GM20000 (cell line): ENCODE measurements around the gene DNAH17.

Source experiments
- DNase-seq: peaks from one replicate; pipeline ENCODE4 v3.0.0; 2012; ENCODE audit warnings: low spot score
- TF ChIP-seq, protein P1 (sequence below): IDR thresholded peaks from 2 replicates; pipeline ENCODE4 v1.5.1; 2012; ENCODE audit warnings: mild to moderate bottlenecking, control low read depth; ENCODE audit errors: extremely low read depth, missing control alignments

The DNAH17 gene, protein sequence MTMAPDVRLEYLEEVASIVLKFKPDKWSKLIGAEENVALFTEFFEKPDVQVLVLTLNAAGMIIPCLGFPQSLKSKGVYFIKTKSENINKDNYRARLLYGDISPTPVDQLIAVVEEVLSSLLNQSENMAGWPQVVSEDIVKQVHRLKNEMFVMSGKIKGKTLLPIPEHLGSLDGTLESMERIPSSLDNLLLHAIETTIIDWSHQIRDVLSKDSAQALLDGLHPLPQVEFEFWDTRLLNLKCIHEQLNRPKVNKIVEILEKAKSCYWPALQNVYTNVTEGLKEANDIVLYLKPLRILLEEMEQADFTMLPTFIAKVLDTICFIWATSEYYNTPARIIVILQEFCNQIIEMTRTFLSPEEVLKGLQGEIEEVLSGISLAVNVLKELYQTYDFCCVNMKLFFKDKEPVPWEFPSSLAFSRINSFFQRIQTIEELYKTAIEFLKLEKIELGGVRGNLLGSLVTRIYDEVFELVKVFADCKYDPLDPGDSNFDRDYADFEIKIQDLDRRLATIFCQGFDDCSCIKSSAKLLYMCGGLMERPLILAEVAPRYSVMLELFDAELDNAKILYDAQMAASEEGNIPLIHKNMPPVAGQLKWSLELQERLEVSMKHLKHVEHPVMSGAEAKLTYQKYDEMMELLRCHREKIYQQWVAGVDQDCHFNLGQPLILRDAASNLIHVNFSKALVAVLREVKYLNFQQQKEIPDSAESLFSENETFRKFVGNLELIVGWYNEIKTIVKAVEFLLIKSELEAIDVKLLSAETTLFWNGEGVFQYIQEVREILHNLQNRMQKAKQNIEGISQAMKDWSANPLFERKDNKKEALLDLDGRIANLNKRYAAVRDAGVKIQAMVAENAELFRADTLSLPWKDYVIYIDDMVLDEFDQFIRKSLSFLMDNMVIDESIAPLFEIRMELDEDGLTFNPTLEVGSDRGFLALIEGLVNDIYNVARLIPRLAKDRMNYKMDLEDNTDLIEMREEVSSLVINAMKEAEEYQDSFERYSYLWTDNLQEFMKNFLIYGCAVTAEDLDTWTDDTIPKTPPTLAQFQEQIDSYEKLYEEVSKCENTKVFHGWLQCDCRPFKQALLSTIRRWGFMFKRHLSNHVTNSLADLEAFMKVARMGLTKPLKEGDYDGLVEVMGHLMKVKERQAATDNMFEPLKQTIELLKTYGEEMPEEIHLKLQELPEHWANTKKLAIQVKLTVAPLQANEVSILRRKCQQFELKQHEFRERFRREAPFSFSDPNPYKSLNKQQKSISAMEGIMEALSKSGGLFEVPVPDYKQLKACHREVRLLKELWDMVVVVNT (N-terminal part only)

DNA sequence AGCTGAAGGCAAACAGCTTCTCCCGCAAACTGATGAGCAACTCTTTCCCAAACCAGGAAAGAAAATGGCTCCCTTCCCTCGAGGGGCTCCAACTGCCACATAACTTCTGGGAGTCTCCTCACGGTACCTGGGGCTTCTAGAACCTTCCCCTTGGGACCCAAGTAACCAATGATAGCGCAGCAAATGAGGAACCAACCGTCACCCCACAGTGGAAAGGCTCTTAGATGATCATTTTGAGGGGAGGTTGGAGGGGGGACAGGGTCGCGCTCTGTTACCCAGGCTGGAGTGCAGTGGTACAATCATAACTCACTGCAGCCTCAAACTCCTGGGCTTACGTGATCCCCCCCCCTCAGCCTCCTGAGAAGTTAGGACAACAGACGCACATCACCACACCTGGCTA lies at the start of gene DNAH17:
Gene DNAH17 (minus strand): TSS at position 101 of the 400 bp plus-strand sequence. CDS start 2,339 bp downstream, outside the sequence.
- no peak for DNase-seq
- TF ChIP-seq, protein P1, sequence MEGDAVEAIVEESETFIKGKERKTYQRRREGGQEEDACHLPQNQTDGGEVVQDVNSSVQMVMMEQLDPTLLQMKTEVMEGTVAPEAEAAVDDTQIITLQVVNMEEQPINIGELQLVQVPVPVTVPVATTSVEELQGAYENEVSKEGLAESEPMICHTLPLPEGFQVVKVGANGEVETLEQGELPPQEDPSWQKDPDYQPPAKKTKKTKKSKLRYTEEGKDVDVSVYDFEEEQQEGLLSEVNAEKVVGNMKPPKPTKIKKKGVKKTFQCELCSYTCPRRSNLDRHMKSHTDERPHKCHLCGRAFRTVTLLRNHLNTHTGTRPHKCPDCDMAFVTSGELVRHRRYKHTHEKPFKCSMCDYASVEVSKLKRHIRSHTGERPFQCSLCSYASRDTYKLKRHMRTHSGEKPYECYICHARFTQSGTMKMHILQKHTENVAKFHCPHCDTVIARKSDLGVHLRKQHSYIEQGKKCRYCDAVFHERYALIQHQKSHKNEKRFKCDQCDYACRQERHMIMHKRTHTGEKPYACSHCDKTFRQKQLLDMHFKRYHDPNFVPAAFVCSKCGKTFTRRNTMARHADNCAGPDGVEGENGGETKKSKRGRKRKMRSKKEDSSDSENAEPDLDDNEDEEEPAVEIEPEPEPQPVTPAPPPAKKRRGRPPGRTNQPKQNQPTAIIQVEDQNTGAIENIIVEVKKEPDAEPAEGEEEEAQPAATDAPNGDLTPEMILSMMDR, result no peak

DNA sequence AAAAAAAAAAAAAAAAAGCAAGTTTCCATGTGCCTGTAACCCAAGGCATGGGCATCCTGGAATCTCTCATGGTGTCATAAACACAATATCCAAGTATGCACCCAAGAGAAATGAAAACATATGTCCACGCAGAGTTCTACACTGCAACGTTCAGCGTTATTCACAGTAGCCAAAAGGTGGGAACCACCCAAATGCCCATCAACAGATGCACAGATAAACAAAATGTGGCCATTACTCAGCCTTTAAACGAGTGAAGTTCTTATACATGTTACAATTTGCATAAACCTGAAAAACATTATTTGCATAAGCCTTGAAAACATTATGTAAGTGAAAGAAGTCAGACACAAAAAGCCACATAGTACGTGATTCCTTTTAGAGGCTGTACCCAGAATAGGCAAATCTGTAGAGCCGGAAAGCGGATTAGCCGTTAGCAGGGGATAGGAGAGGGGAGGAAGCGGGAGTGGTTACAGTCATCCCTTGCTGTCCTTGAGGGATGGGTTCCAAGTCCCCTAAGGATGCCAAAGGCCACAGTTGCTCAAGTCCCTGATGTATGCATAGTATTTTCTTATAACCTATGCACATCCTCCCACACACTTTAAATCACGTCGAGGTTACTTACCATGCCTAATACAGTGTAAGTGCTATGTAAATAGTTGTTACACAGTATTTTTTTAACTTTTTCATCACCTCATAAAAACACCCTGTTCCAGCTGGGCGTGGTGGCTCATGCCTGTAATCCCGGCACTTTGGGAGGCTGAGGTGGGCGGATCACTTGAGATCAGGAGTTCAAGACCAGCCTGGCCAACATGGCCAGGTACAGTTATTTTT lies 47.3 kb upstream of the DNAH17 start:
- TF ChIP-seq, protein P1, result no peak
- no peak for DNase-seq

DNA sequence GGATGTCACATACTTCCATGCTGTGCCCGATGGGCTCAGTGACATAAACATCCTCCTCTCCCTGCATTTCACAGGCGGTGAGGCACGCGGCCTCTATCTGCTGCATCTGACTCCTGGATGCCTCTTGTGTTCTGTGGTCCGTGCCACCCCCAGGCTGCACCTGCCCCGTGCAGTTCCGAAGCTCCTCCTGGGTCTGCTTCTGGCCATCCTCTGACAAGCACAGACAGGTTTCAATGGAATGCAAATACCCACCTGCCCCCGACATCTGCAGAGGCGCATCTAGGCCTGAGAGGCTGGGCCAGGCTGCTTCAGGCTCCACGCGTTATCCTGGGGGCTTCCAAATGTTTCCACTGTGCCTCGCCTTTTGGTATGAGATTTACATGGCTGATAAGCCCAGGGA lies 46.3 kb upstream of the DNAH17 start:
- no peak for DNase-seq
- TF ChIP-seq, protein P1, result no peak

DNA sequence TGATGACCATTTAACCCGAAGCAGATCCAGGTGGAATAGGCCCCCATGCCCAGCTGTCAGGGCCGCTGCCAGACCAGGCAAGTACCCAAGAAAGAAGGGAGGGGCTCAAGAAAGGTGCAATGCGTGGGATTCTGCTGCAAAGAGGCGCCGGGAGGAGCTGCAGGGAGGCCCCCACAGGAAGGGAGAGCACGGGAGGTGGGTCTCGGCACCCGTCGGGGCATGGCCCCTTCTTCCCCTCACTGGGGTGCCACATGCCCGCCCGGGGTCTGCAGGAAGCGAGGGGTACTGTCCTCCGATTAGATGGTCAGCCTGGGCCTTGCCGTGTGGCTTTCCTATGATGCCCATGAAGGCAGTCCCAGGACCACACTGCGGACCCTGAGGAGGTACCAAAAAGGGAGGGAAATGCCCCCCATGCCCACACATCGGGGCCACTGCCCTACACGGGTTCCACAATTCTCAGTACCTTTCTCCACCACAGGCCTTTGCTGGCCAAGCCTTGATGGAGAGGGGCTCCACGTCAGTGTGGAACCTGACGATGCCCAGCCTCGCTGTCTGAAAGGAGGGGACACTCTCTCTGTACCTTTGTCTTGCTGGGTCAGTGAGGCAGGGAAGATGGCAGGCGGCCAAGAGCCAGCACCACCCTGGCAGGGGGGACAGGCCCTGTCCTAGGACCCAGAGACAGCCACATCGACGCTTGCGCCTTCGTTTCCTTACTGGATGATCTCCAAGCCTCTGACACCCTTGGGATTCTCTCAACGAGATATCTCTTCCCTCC lies 45.5 kb upstream of the DNAH17 start:
- DNase-seq, result no peak
- TF ChIP-seq, protein P1, result no peak

DNA sequence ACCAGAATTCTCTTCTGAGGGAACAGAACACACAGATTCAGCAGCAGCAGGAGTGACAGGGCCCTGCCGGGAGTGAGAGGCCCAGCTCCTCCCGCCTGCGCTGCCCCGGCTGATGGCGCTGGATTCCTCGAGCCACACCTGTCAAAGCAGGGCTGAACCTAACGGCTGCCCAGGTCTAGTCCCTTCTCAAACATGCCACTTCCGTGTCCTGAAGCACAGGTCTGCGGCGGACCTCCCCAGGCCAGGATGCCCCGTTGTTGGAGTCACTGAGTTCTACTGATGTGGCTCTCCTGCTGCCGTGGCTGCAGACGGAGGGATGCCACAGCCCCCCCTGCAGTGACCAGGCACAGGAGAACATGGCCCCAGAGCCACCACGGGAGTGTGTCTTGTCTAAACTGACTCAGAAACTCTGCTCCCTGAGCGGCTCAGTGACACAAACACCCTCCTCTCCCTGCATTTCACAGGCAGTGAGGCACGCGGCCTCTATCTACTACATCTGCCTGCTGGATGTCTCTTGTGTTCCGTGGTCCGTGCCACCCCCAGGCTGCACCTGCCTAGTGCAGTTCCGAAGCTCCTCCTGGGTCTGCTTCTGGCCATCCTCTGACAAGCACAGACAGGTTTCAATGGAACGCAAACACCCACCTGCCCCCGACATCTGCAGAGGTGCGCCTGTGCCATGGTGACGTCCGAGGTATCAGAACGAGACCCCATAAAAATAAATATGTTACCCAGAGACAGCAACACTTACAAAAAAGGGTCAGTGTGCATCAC lies 44.7 kb upstream of the DNAH17 start:
- TF ChIP-seq, protein P1, result no peak
- no peak for DNase-seq

DNA sequence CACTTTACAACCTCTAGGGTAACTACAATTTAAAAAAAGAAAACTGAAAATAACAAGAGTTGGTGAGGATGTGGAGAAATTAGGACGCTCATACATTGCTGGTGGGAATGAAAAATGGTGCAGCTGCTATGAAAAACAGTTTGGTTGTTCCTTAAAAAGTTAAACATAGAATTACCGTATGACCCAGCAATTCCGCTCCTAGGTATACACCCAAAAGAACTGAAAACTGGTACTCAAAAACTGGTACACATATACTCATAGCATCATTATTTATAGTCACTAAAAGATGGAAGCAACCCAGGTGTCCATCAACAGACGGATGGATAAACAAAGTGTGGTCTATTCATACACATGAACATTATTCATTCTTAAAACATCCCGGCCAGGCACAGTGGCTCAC lies 42.9 kb upstream of the DNAH17 start:
- TF ChIP-seq, protein P1, result no peak

More for the DNA sequence above, 42.9 kb upstream of the DNAH17 start:
- no peak for DNase-seq
